NCI-H1092 (cell line): ENCODE measurements around the gene C1orf122.

Experiments used
- DNase-seq: peaks from one replicate; lab custom pipeline; 2025; lab: John Stamatoyannopoulos, UW

C1orf122 gene

GRCh38 chr1:37845049-37845646 lies 37.6 kb downstream of the C1orf122 start:
- no peak for DNase-seq

GRCh38 chr1:37845786-37846185 lies 38.2 kb downstream of the C1orf122 start:
- DNase-seq = no peak

- no peak for DNase-seq
These were observed 39.2 kb downstream of the C1orf122 start for GRCh38 chr1:37846647-37847339.

DNA sequence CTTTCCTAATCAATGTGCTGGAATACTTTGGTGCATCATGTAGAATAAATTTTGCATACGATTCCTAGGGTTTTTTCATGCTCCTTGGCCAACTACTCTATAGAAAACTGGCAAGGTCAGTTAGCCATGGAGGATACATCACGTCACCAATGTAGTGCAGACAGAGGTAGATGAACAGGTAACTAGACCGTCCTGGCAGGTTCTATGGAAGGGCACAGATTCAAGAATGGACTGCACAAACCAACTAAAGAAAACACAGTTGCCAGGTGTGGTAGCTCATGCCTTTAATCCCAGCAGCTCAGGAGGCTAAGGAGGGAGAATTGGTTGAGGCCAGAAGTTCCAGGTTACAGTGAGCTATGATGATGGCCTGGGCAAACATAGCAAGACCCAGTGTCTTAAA lies 41.9 kb downstream of the C1orf122 start:
- DNase-seq = no peak

GRCh38 chr1:37850352-37850955 lies 42.9 kb downstream of the C1orf122 start:
- no peak for DNase-seq

- no peak for DNase-seq
These were observed 43.7 kb downstream of the C1orf122 start for GRCh38 chr1:37851262-37851661.

- DNase-seq = no peak
These were observed 44.2 kb downstream of the C1orf122 start for GRCh38 chr1:37851782-37852210.

GRCh38 chr1:37853157-37853556 lies 45.6 kb downstream of the C1orf122 start:
- DNase-seq = no peak

GRCh38 chr1:37854406-37854805 lies 46.8 kb downstream of the C1orf122 start:
- DNase-seq = no peak
